Gastrocnemius medialis (tissue), 4 donors: ENCODE measurements around the gene SRGAP1.

ENCODE experiments used
- CTCF ChIP-seq, 5 experiments: fragments of 450-650 bp in 3 of 5; fragments of 200-600 bp in 2 of 5; sonication (generic) in 2 of 5; IDR thresholded peaks in 4 of 5; conservative IDR thresholded peaks in 1 of 5; 1 replicate in 4 of 5; 2 replicates in 1 of 5; pipeline ENCODE4 v1.5.1; 2016 to 2019; ENCODE audit warnings: antibody characterized with exemption in 5 of 5, mild to moderate bottlenecking in 3 of 5, moderate library complexity in 3 of 5
- POLR2A ChIP-seq, 2 donors: fragments of 450-650 bp; IDR thresholded peaks; one replicate each; pipeline ENCODE4 v1.6.1; 2017; ENCODE audit warnings: antibody characterized with exemption in 2 of 2, mild to moderate bottlenecking in 2 of 2, moderate library complexity in 2 of 2

GRCh38 chr12:64122154-64122553, 277.7 kb downstream of the SRGAP1 start:
- no peak for TF ChIP-seq CTCF (IDR thresholded peaks at IDR 0.05 in 4 of 5, conservative IDR thresholded peaks at IDR 0.05 in 1 of 5)
- TF ChIP-seq POLR2A (IDR thresholded peaks at IDR 0.05) = no peak
